ENCODE measurements around the gene KIF21B. TPM values are rescaled to one million over a fixed set of nuclear protein-coding genes. Genes with fewer than 3 reads are reported as not detected.

Gene KIF21B
- total and polyA plus RNA-seq, 7 donors, result 0.28 to 18.4 (median 0.81) TPM

GRCh38 chr1:201028461-201028889 lies 5.0 kb upstream of the KIF21B start:
- H3K4me1 ChIP-seq, result peaks cover 0 to 30% (median 4%) of the 10 kb centered on the region in 4 donors
- no peak overlapping the region for H3K4me3 ChIP-seq
- H3K27me3 ChIP-seq, result no peaks in the 10 kb centered on the region
- intact Hi-C loops (cut with DNase I), result no loop called here
- WGBS, 2 donors, result 12 to 57% methylated on average over 7 of the region's 7 CpGs
- no peaks in the 10 kb centered on the region for H3K36me3 ChIP-seq
- no peak for DNase-seq
- TF ChIP-seq EP300 (IDR thresholded peaks at IDR 0.05) (no peak), POLR2AphosphoS5 (IDR thresholded peaks at IDR 0.05) (peak in 1 of 4 donors; percentile 18), POLR2A (IDR thresholded peaks at IDR 0.05) (no peak)
- TF ChIP-seq, protein P1, sequence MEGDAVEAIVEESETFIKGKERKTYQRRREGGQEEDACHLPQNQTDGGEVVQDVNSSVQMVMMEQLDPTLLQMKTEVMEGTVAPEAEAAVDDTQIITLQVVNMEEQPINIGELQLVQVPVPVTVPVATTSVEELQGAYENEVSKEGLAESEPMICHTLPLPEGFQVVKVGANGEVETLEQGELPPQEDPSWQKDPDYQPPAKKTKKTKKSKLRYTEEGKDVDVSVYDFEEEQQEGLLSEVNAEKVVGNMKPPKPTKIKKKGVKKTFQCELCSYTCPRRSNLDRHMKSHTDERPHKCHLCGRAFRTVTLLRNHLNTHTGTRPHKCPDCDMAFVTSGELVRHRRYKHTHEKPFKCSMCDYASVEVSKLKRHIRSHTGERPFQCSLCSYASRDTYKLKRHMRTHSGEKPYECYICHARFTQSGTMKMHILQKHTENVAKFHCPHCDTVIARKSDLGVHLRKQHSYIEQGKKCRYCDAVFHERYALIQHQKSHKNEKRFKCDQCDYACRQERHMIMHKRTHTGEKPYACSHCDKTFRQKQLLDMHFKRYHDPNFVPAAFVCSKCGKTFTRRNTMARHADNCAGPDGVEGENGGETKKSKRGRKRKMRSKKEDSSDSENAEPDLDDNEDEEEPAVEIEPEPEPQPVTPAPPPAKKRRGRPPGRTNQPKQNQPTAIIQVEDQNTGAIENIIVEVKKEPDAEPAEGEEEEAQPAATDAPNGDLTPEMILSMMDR (IDR thresholded peaks at IDR 0.05), result no peak
- H3K27ac ChIP-seq, result peak overlapping the region in 2 of 4 donors; percentile 25 to 53
- H3K9me3 ChIP-seq, result no peaks in the 10 kb centered on the region

- 39 to 69% methylated on average over 3 of the region's 3 CpGs for WGBS, 2 donors
- no peak overlapping the region for H3K4me3 ChIP-seq
- no peak overlapping the region for H3K27ac ChIP-seq
- H3K9me3 ChIP-seq, result no peaks in the 10 kb centered on the region
- H3K36me3 ChIP-seq, result no peaks in the 10 kb centered on the region
- no peak for DNase-seq
- peaks cover 0 to 41% (median 16%) of the 10 kb centered on the region in 4 donors for H3K4me1 ChIP-seq
- TF ChIP-seq POLR2A (IDR thresholded peaks at IDR 0.05) (no peak), EP300 (IDR thresholded peaks at IDR 0.05) (no peak), POLR2AphosphoS5 (IDR thresholded peaks at IDR 0.05) (no peak)
- TF ChIP-seq, protein P1 (IDR thresholded peaks at IDR 0.05), result no peak
- peaks cover 0 to 8% (median 0%) of the 10 kb centered on the region in 3 donors for H3K27me3 ChIP-seq
- intact Hi-C loops (cut with DNase I), result no loop called here
These were observed 3.3 kb upstream of the KIF21B start for GRCh38 chr1:201026836-201027235.

GRCh38 chr1:201026234-201026633 lies 2.7 kb upstream of the KIF21B start:
- H3K9me3 ChIP-seq, result no peaks in the 10 kb centered on the region
- 67 to 92% methylated on average over 3 of the region's 3 CpGs for WGBS, 2 donors
- no peak for TF ChIP-seq EP300 (IDR thresholded peaks at IDR 0.05)
- TF ChIP-seq POLR2AphosphoS5 (IDR thresholded peaks at IDR 0.05), result no peak
- TF ChIP-seq, protein P1 (IDR thresholded peaks at IDR 0.05), result no peak
- no peak for TF ChIP-seq POLR2A (IDR thresholded peaks at IDR 0.05)
- intact Hi-C loops (cut with DNase I), result no loop called here
- no peak overlapping the region for H3K27ac ChIP-seq
- H3K4me1 ChIP-seq, result peaks cover 0 to 41% (median 16%) of the 10 kb centered on the region in 4 donors
- H3K27me3 ChIP-seq, result peaks cover 0 to 13% (median 0%) of the 10 kb centered on the region in 3 donors
- no peaks in the 10 kb centered on the region for H3K36me3 ChIP-seq
- DNase-seq, result no peak
- no peak overlapping the region for H3K4me3 ChIP-seq

DNA sequence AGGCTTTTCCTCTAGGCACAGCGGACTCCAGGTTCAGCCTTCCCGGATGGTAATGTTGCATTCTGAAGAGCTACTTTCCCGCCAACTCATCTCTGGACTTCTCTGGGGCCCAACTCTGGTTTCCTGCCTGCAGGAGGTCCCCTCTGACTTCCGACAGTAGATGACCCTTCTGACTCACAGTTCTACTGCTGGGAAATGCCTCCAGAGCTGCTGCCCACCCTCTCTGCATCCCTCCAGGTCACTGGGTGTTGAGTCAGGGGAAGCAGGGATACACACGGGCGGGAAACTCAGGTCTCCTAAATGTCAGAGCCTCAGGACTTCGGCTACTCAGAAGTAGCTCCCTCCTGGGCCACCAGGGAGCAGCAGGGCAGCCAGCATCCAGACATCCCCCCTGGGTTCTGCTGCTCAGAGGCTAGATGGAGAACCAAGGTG lies 2.1 kb upstream of the KIF21B start:
- TF ChIP-seq EP300 (IDR thresholded peaks at IDR 0.05) (no peak), POLR2A (IDR thresholded peaks at IDR 0.05) (no peak), POLR2AphosphoS5 (IDR thresholded peaks at IDR 0.05) (no peak)
- TF ChIP-seq, protein P1 (IDR thresholded peaks at IDR 0.05), result no peak
- H3K4me3 ChIP-seq, result no peak overlapping the region
- intact Hi-C loops (cut with DNase I), result no loop called here
- peaks cover 0 to 20% (median 0%) of the 10 kb centered on the region in 3 donors for H3K27me3 ChIP-seq
- no peak overlapping the region for H3K27ac ChIP-seq
- peaks cover 0 to 41% (median 16%) of the 10 kb centered on the region in 4 donors for H3K4me1 ChIP-seq
- no peak for DNase-seq
- H3K9me3 ChIP-seq, result no peaks in the 10 kb centered on the region
- no peaks in the 10 kb centered on the region for H3K36me3 ChIP-seq
- WGBS, 2 donors, result 75 to 81% methylated on average over 7 of the region's 7 CpGs

DNA sequence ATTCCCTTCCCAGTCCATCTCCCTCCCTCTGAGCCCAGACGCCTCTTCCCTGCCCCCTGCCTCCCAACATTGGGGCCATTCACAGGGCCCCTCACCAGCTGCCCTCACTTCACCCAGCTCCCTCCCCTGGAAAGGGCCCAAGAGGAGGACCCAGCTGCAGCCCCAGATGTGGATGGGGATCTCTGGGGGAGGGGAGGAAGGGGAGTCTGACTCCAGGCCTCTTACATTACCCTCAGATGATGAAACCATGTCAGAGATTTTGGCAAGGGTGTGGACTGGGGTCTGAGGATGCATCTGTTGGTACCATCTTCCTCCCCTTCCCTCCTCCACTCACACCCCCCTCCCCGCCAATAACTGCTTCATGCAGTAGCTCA lies 1.1 kb upstream of the KIF21B start:
- Histone ChIP-seq H3K27me3 (peaks cover 0 to 20% (median 0%) of the 10 kb centered on the region in 3 donors), H3K9me3 (no peaks in the 10 kb centered on the region), H3K36me3 (no peaks in the 10 kb centered on the region), H3K27ac (no peak overlapping the region), H3K4me3 (no peak overlapping the region), H3K4me1 (peaks cover 0 to 38% (median 16%) of the 10 kb centered on the region in 4 donors)
- intact Hi-C loops (cut with DNase I), result no loop called here
- 80 to 89% methylated on average over 2 of the region's 2 CpGs for WGBS, 2 donors
- DNase-seq, result no peak
- TF ChIP-seq EP300 (IDR thresholded peaks at IDR 0.05), result no peak
- TF ChIP-seq POLR2AphosphoS5 (IDR thresholded peaks at IDR 0.05), result no peak
- TF ChIP-seq, protein P1 (IDR thresholded peaks at IDR 0.05), result no peak
- TF ChIP-seq POLR2A (IDR thresholded peaks at IDR 0.05), result no peak

Measured in sigmoid colon (tissue), 7 donors.